Spleen (tissue), 11 donors: ENCODE data around the gene HOXD10. TPM values are rescaled to one million over a fixed set of nuclear protein-coding genes. Genes with fewer than 3 reads are reported as not detected.

Experiments
- DNase-seq: peaks from one replicate; pipeline ENCODE4 v3.0.0-alpha.2; 2020
- H3K27ac ChIP-seq, 8 donors: fragments of 200-600 bp; sonication (generic) in 7 of 8; 1 replicate in 4 of 8; 2 replicates in 4 of 8; pipeline versions ENCODE4 v1.5.0 to v1.8.0; 2016 to 2021; ENCODE audit warnings: inconsistent platforms in 4 of 8, mild to moderate bottlenecking in 4 of 8, moderate library complexity in 1 of 8
- H3K27me3 ChIP-seq, 7 donors: fragments of 200-600 bp; sonication (generic) in 6 of 7; replicated peaks in 1 of 7; 1 replicate in 4 of 7; 2 replicates in 3 of 7; pipeline versions ENCODE4 v1.5.0 to v1.8.0; 2016 to 2021; ENCODE audit warnings: inconsistent platforms in 3 of 7, mild to moderate bottlenecking in 1 of 7
- H3K36me3 ChIP-seq, 6 donors: fragments of 200-600 bp; sonication (generic) in 5 of 6; 1 replicate in 4 of 6; 2 replicates in 2 of 6; pipeline versions ENCODE4 v1.5.0 to v1.8.0; 2016 to 2021; ENCODE audit warnings: inconsistent platforms in 2 of 6
- H3K4me1 ChIP-seq, 6 donors: fragments of 200-600 bp; sonication (generic) in 5 of 6; 1 replicate in 3 of 6; 2 replicates in 3 of 6; pipeline versions ENCODE4 v1.5.0 to v1.8.0; 2016 to 2021; ENCODE audit warnings: inconsistent platforms in 3 of 6
- H3K4me3 ChIP-seq, 8 donors: fragments of 200-600 bp; sonication (generic) in 7 of 8; 1 replicate in 4 of 8; 2 replicates in 4 of 8; pipeline versions ENCODE4 v1.5.0 to v1.8.0; 2016 to 2021; ENCODE audit warnings: inconsistent platforms in 4 of 8, mild to moderate bottlenecking in 4 of 8, moderate library complexity in 2 of 8
- H3K9me3 ChIP-seq, 8 donors: fragments of 200-600 bp; sonication (generic) in 7 of 8; 1 replicate in 4 of 8; 2 replicates in 4 of 8; pipeline versions ENCODE4 v1.5.0 to v1.8.0; 2016 to 2021; ENCODE audit warnings: inconsistent platforms in 4 of 8
- CTCF ChIP-seq, 11 experiments: fragments of 200-600 bp in 7 of 11; fragments of 450-650 bp in 4 of 11; sonication (generic) in 4 of 11; IDR thresholded peaks in 8 of 11; conservative IDR thresholded peaks in 3 of 11; 1 replicate in 7 of 11; 2 replicates in 4 of 11; pipeline versions ENCODE4 v1.4.0 to v1.8.0; 2016 to 2021; ENCODE audit warnings: antibody characterized with exemption in 11 of 11, inconsistent platforms in 4 of 11, mild to moderate bottlenecking in 1 of 11
- POLR2A ChIP-seq, 3 donors: fragments of 450-650 bp; IDR thresholded peaks; one replicate each; pipeline ENCODE4 v1.5.1; 2017; ENCODE audit warnings: antibody characterized with exemption in 3 of 3, mild to moderate bottlenecking in 1 of 3
- POLR2AphosphoS5 ChIP-seq, 3 donors: sonication (generic); formaldehyde crosslinking; IDR thresholded peaks; one replicate each; pipeline ENCODE4 v1.5.1; 2017; ENCODE audit warnings: antibody characterized with exemption in 3 of 3
- WGBS, 5 donors: extraction: QIAGEN DNeasy Blood & Tissue Kit in 3 of 5; methylation state at CpG; one replicate each; pipeline versions ENCODE4 v1.1.5 to v1.1.7; 2013 to 2018; 5-methylcytosine and 5-hydroxymethylcytosine counted together
- intact Hi-C: fragments of 100-400 bp; cut with DNase I; formaldehyde crosslinking; loops from one replicate; pipeline ENCODE4 v1.15.0; 2023; ENCODE audit warnings: low total_unique reads
- polyA plus RNA-seq, 3 donors: library from polyadenylated mRNA; stranded (reverse); fragments of 200-250 nt; gene quantifications; one replicate each; pipeline ENCODE4 v1.2.1, GENCODE V29; 2013
- total RNA-seq, 7 donors: library from RNA; depleted of rRNA in 3 of 7; stranded (reverse); fragments of >200 nt in 3 of 7; fragmentation: NEBNext Ultra II Directional in 4 of 7; extraction: Animal tissue kit (Norgen Biotek cat#: 25700) in 4 of 7; gene quantifications; one replicate each; pipeline versions ENCODE4 v1.1.0 to v1.2.1, GENCODE V29; 2016 to 2021
- donor health status: healthy with polysubstance abuse.
- donor health status: DM: no; HTN: no; CAD: no; lungs with moderate emphysema.
- donor health status: DM: no; HTN: no; CAD: no.
- donor health status: Bipolar disorder and iron deficiency.
- donor health status: healthy.
- donor health status: DM: no; HTN: no; CAD: no.
- donor health status: DM: yes; HTN: yes; CAD: no.

Gene HOXD10
- total and polyA plus RNA-seq, 10 donors, result 0.06 TPM; not detected in 9

GRCh38 chr2:176150584-176151441 is 34.2 kb downstream of the HOXD10 start:
- WGBS, 5 donors, result 42 to 56% (median 48%) methylated on average over 11 to 14 of the region's 14 CpGs
- H3K4me3 ChIP-seq, result peak overlapping the region in 2 of 8 donors; percentile 35 to 59
- H3K27ac ChIP-seq, result no peak overlapping the region
- DNase-seq, result no peak
- peaks cover 0 to 100% (median 82%) of the 10 kb centered on the region in 7 donors for H3K27me3 ChIP-seq
- TF ChIP-seq CTCF (IDR thresholded peaks at IDR 0.05 in 8 of 11, conservative IDR thresholded peaks at IDR 0.05 in 3 of 11) (no peak), POLR2A (IDR thresholded peaks at IDR 0.05) (no peak), POLR2AphosphoS5 (IDR thresholded peaks at IDR 0.05) (no peak)
- H3K36me3 ChIP-seq, result no peaks in the 10 kb centered on the region
- H3K9me3 ChIP-seq, result no peaks in the 10 kb centered on the region
- H3K4me1 ChIP-seq, result peaks cover 0 to 25% (median 7%) of the 10 kb centered on the region in 6 donors
- intact Hi-C loops, result no loop called here

GRCh38 chr2:176151442-176152287 is 35.1 kb downstream of the HOXD10 start, which contains the start of gene HOXD4:
HOXD4 (plus strand) TSS chr2:176151550; CDS start chr2:176151634, 84 bp downstream.
- H3K27ac ChIP-seq, result peak within 1 kb of the TSS in 5 of 8 donors; percentile 36 to 60 (median 56)
- peaks cover 0 to 29% (median 8%) of the 10 kb centered on the region in 6 donors for H3K4me1 ChIP-seq
- H3K36me3 ChIP-seq, result no peaks in the 10 kb centered on the region
- H3K4me3 ChIP-seq, result peak within 1 kb of the TSS in 7 of 8 donors; percentile 1 to 59 (median 8)
- WGBS, 5 donors, result 4 to 16% (median 14%) methylated on average over 32 to 55 of the region's 55 CpGs
- intact Hi-C loops, result no loop called here
- no peak for TF ChIP-seq CTCF (IDR thresholded peaks at IDR 0.05 in 8 of 11, conservative IDR thresholded peaks at IDR 0.05 in 3 of 11)
- TF ChIP-seq POLR2A (IDR thresholded peaks at IDR 0.05), result no peak
- H3K9me3 ChIP-seq, result no peaks in the 10 kb centered on the region
- peaks cover 0 to 100% (median 90%) of the 10 kb centered on the region in 7 donors for H3K27me3 ChIP-seq
- DNase-seq, result no peak

- Histone ChIP-seq H3K9me3 (no peaks in the 10 kb centered on the region), H3K4me3 (peak overlapping the region in 5 of 8 donors; percentile 1 to 59 (median 35)), H3K4me1 (peaks cover 0 to 36% (median 9%) of the 10 kb centered on the region in 6 donors), H3K27ac (peak overlapping the region in 4 of 8 donors; percentile 15 to 60 (median 56)), H3K36me3 (no peaks in the 10 kb centered on the region), H3K27me3 (peaks cover 3 to 100% (median 94%) of the 10 kb centered on the region in 7 donors)
- no peak for DNase-seq
- intact Hi-C loops, result no loop called here
- 17 to 33% (median 22%) methylated on average over 43 to 48 of the region's 48 CpGs for whole genome bisulfite sequencing, 5 donors
- TF ChIP-seq POLR2AphosphoS5 (IDR thresholded peaks at IDR 0.05), result no peak
- TF ChIP-seq CTCF (IDR thresholded peaks at IDR 0.05 in 8 of 11, conservative IDR thresholded peaks at IDR 0.05 in 3 of 11), result no peak
- TF ChIP-seq POLR2A (IDR thresholded peaks at IDR 0.05), result no peak
Measured at GRCh38 chr2:176152350-176153181, 36.0 kb downstream of the HOXD10 start.
